ENCODE results near the gene ZFPL1. TPM values are rescaled to one million over a fixed set of nuclear protein-coding genes. Genes with fewer than 3 reads are reported as not detected.

ZFPL1 gene
- total RNA-seq, 2 donors from 2014 or later = 26.7 to 38.4 TPM

DNA sequence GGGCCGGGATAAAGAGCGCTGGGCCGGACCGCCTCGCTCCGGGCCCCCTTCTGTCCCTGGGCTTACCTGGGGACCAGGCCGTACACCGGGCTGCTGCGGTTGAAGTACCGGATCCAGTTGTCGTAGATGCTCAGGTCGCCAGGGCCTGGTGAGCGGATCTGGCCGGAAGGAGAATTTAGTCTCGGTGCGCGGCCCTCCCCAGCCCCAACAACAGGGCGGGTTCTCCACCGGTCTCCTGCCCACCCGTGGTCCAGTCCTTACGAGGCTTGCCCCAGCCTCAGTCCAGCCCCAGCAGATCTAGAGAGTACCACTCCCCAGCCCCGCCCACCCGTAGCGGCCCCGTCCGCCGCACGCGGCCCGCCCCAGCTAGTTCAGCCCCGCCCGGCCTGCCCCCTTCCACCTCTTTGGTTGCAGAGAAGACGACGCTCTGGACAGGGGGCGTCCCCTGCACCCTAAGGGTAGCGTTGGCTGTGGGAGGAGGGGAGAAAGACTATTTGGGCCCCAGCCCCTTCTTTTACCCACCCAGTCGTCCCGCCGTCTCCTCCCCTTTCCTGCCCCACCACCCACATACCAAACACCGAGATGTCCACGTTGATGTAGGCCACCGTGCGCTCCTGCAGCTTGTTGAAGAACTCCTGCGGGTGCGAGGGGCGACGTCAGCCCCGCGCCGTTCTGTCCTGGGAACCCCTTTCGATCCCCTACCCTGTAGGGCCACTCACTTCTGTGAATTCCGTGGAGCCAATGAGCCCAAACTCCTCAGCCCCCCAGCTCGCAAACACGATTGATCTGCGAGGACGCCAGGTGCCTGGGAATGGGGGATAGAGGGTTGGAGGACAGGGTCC is 36.2 kb upstream of the ZFPL1 start:
- peak overlapping the region in 1 of 2 donors; percentile 40 for H3K27ac ChIP-seq
- H3K4me1 ChIP-seq = peaks cover 0 to 32% of the 10 kb centered on the region in 2 donors
- DNase-seq (ENCODE audit: low spot score) = peak; percentile 59
- no peaks in the 10 kb centered on the region for H3K36me3 ChIP-seq
- peak overlapping the region; percentile 42 to 60 for H3K4me3 ChIP-seq
- no peaks in the 10 kb centered on the region for H3K9me3 ChIP-seq
- TF ChIP-seq, protein P1, sequence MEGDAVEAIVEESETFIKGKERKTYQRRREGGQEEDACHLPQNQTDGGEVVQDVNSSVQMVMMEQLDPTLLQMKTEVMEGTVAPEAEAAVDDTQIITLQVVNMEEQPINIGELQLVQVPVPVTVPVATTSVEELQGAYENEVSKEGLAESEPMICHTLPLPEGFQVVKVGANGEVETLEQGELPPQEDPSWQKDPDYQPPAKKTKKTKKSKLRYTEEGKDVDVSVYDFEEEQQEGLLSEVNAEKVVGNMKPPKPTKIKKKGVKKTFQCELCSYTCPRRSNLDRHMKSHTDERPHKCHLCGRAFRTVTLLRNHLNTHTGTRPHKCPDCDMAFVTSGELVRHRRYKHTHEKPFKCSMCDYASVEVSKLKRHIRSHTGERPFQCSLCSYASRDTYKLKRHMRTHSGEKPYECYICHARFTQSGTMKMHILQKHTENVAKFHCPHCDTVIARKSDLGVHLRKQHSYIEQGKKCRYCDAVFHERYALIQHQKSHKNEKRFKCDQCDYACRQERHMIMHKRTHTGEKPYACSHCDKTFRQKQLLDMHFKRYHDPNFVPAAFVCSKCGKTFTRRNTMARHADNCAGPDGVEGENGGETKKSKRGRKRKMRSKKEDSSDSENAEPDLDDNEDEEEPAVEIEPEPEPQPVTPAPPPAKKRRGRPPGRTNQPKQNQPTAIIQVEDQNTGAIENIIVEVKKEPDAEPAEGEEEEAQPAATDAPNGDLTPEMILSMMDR (IDR thresholded peaks at IDR 0.05) = no peak
- H3K27me3 ChIP-seq = no peaks in the 10 kb centered on the region

- peaks cover 0 to 18% of the 10 kb centered on the region in 2 donors for H3K4me1 ChIP-seq
- no peak overlapping the region for H3K4me3 ChIP-seq
- H3K9me3 ChIP-seq = no peaks in the 10 kb centered on the region
- TF ChIP-seq, protein P1 (IDR thresholded peaks at IDR 0.05) = no peak
- no peaks in the 10 kb centered on the region for H3K27me3 ChIP-seq
- no peak for DNase-seq (ENCODE audit: low spot score)
- H3K27ac ChIP-seq = no peak overlapping the region
- no peaks in the 10 kb centered on the region for H3K36me3 ChIP-seq
Measured at GRCh38 chr11:65051398-65051858, 32.6 kb upstream of the ZFPL1 start.

DNA sequence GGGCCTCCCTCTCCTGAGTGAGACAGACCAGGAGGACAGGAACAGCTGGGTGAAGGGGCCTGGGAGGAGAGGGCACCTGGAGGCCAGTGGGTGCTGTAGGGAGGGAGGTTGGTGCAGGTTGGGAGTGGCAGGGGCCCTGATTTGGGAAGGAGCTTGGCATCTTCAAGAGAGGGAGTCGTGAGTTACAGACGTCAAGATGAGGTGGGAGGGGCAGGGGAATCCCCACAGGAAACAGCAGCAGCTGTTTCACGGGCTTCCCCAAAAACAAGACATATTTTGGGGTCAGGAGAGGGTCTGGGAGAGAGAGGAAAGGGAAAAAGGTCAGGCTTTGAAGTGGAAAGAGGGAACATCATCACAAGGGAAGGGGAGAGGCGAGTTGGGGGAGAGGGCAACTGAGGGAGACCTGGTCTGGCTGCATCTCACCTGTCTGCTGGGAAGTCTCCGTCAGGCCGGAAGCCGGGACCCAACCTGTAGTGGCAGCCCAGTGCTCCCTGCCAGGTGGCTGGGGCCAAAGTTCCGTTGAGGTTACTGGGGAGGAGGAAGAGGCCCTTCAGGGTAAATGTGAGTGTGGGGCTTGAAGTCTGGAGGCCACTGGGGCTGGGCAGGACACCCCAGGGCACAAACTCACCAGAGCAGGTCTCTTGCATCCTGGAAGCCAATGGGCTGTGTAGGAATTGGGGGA is 30.1 kb upstream of the ZFPL1 start:
- no peaks in the 10 kb centered on the region for H3K27me3 ChIP-seq
- TF ChIP-seq, protein P1 (IDR thresholded peaks at IDR 0.05) = no peak
- no peak for DNase-seq (ENCODE audit: low spot score)
- no peak overlapping the region for H3K27ac ChIP-seq
- H3K4me1 ChIP-seq = no peaks in the 10 kb centered on the region
- no peaks in the 10 kb centered on the region for H3K9me3 ChIP-seq
- H3K4me3 ChIP-seq = no peak overlapping the region
- H3K36me3 ChIP-seq = no peaks in the 10 kb centered on the region

DNA sequence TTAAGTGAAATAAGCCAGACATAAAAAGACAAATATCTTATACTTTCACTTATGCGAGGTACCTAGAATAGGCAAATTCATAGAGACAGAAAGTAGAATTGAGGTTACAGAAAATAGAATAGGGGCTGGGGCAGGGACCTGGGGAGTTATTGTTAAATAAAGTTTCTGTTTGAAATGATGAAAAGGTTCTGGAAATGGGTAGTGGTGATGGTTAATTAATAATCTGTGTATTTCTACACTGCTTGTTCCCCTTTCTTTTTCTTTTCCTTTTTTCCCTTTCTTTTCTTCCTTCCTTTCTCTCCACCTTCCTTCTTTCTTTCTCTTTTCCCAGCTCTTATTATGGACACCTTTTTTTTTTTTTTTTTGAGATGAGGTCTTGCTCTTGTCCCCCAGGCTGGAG is 28.5 kb upstream of the ZFPL1 start:
- Histone ChIP-seq H3K36me3 (no peaks in the 10 kb centered on the region), H3K4me3 (no peak overlapping the region), H3K27me3 (no peaks in the 10 kb centered on the region), H3K4me1 (no peaks in the 10 kb centered on the region), H3K9me3 (no peaks in the 10 kb centered on the region), H3K27ac (no peak overlapping the region)
- TF ChIP-seq, protein P1 (IDR thresholded peaks at IDR 0.05) = no peak
- no peak for DNase-seq (ENCODE audit: low spot score)

- Histone ChIP-seq H3K27me3 (no peaks in the 10 kb centered on the region), H3K9me3 (no peaks in the 10 kb centered on the region), H3K4me1 (no peaks in the 10 kb centered on the region), H3K4me3 (no peak overlapping the region), H3K27ac (no peak overlapping the region), H3K36me3 (no peaks in the 10 kb centered on the region)
- TF ChIP-seq, protein P1 (IDR thresholded peaks at IDR 0.05) = no peak
- DNase-seq (ENCODE audit: low spot score) = no peak
Measured at GRCh38 chr11:65056999-65057398, 27.0 kb upstream of the ZFPL1 start.
